DOHH2 (cell line): ENCODE measurements around the gene SPEM2.

Source experiments
- H3F3A ChIP-seq: fragments of 200-600 bp; sonication (generic), shearing (Covaris generic); 2 replicates; pipeline ENCODE4 v1.6.0; 2016; ENCODE audit warnings: antibody characterized with exemption, mild to moderate bottlenecking; ENCODE audit not compliant: control insufficient read depth, insufficient read depth
- H3K27ac ChIP-seq: fragments of 200-600 bp; sonication (generic); 2 replicates; pipeline ENCODE4 v1.5.1; 2014; ENCODE audit warnings: low read depth, mild to moderate bottlenecking, low read length, moderate library complexity
- H3K27me3 ChIP-seq: fragments of 200-600 bp; sonication (generic); 2 replicates; pipeline ENCODE4 v1.6.1; 2014; ENCODE audit warnings: mild to moderate bottlenecking, low read length, mixed read lengths; ENCODE audit not compliant: control insufficient read depth
- H3K36me3 ChIP-seq: fragments of 200-600 bp; sonication (generic); 2 replicates; pipeline ENCODE4 v1.6.1; 2014; ENCODE audit warnings: mild to moderate bottlenecking, low read length, moderate library complexity, mixed read lengths; ENCODE audit not compliant: control insufficient read depth
- H3K4me1 ChIP-seq: fragments of 200-600 bp; sonication (generic); 2 replicates; pipeline ENCODE4 v1.6.1; 2014; ENCODE audit warnings: mild to moderate bottlenecking, low read length, mixed read lengths; ENCODE audit not compliant: control insufficient read depth
- H3K4me2 ChIP-seq: fragments of 200-600 bp; sonication (generic); 2 replicates; pipeline ENCODE4 v1.6.0; 2014; ENCODE audit warnings: mild to moderate bottlenecking, low read length, moderate library complexity
- H3K4me3 ChIP-seq: fragments of 200-600 bp; sonication (generic); 2 replicates; pipeline ENCODE4 v1.5.1; 2014; ENCODE audit warnings: mild to moderate bottlenecking, low read length, mixed read lengths
- H3K79me2 ChIP-seq: fragments of 200-600 bp; sonication (generic); 2 replicates; pipeline ENCODE4 v1.6.1; 2014; ENCODE audit warnings: mild to moderate bottlenecking, low read length, mixed read lengths; ENCODE audit not compliant: control insufficient read depth
- H3K9me2 ChIP-seq: fragments of 200-600 bp; sonication (generic); replicated peaks from 2 replicates; pipeline ENCODE4 v1.6.1; 2014; ENCODE audit warnings: mild to moderate bottlenecking, low read length, mixed read lengths; ENCODE audit not compliant: control insufficient read depth
- H3K9me3 ChIP-seq: fragments of 200-600 bp; sonication (generic); 2 replicates; pipeline ENCODE4 v1.6.1; 2014; ENCODE audit warnings: antibody characterized with exemption, low read length, mixed read lengths; ENCODE audit not compliant: control insufficient read depth, insufficient read depth
- H4K20me1 ChIP-seq: fragments of 200-600 bp; sonication (generic); 2 replicates; pipeline ENCODE4 v1.6.0; 2014; ENCODE audit warnings: low read depth, mild to moderate bottlenecking, antibody characterized with exemption, low read length, moderate library complexity; ENCODE audit not compliant: control insufficient read depth, insufficient read depth
- EZH2phosphoT487 ChIP-seq: fragments of 200-600 bp; sonication (generic); IDR thresholded peaks from 2 replicates; pipeline ENCODE4 v1.6.1; 2017; ENCODE audit warnings: borderline replicate concordance, mild to moderate bottlenecking, antibody characterized with exemption, low read length, moderate library complexity, mixed read lengths
- TF ChIP-seq, protein P1 (sequence below): fragments of 200-600 bp; sonication (generic); IDR thresholded peaks from one replicate; pipeline ENCODE4 v1.5.1; 2014; ENCODE audit warnings: antibody characterized with exemption, mild to moderate bottlenecking, low read depth, low read length; ENCODE audit not compliant: poor library complexity, severe bottlenecking

SPEM2 gene

DNA sequence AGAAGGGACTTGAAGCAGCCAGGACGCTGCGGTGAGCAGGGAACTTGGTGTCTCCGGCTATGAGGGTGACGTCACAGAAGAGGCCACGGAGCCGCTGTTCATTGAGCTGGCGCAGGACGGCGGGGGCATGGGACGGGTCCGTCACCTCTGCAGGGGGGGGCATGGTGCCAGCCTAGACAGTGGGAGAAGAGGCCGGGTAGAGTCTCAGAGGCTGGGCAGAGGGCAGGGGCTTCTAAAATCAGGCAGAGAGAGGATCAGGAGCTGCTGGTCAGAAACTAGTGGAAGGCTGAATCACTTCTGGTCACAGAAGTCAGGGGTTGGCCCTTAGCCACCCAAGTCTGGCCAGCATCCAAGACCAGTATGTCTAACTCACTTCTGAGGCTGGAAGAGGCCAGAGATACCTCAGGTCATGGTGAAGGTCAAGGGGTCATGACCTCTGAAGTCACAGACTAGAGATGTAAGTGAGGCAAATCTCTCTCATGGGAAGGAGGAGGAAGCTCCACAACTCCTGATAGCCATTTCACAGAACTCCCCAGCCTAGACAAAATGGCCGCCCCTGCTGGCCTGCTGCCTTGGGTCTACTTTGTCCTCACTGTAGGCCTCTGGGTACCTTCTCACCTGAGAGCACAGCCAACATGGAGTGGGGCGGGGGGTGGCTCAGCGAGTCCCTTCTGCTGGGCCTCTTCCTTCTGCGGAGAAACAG lies 41.4 kb downstream of the SPEM2 start:
- H3K4me1 ChIP-seq, result peaks cover 21% of the 10 kb centered on the region
- H4K20me1 ChIP-seq, result no peaks in the 10 kb centered on the region
- H3K4me3 ChIP-seq, result peak overlapping the region; percentile 35
- peak overlapping the region; percentile 27 for H3K27ac ChIP-seq
- H3K9me2 ChIP-seq, result no peaks in the 10 kb centered on the region
- H3K27me3 ChIP-seq, result no peaks in the 10 kb centered on the region
- H3K9me3 ChIP-seq, result no peaks in the 10 kb centered on the region
- no peaks in the 10 kb centered on the region; the same call in 1 of the 2 replicates for H3K36me3 ChIP-seq
- H3K79me2 ChIP-seq, result peaks cover 8% of the 10 kb centered on the region
- 0 out of 2 replicates have a peak, but pooled peaks cover 3% of the 10 kb centered on the region for H3F3A ChIP-seq
- TF ChIP-seq, protein P1, sequence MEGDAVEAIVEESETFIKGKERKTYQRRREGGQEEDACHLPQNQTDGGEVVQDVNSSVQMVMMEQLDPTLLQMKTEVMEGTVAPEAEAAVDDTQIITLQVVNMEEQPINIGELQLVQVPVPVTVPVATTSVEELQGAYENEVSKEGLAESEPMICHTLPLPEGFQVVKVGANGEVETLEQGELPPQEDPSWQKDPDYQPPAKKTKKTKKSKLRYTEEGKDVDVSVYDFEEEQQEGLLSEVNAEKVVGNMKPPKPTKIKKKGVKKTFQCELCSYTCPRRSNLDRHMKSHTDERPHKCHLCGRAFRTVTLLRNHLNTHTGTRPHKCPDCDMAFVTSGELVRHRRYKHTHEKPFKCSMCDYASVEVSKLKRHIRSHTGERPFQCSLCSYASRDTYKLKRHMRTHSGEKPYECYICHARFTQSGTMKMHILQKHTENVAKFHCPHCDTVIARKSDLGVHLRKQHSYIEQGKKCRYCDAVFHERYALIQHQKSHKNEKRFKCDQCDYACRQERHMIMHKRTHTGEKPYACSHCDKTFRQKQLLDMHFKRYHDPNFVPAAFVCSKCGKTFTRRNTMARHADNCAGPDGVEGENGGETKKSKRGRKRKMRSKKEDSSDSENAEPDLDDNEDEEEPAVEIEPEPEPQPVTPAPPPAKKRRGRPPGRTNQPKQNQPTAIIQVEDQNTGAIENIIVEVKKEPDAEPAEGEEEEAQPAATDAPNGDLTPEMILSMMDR, result no peak
- TF ChIP-seq EZH2phosphoT487, result no peak
- peak overlapping the region; percentile 57 for H3K4me2 ChIP-seq

DNA sequence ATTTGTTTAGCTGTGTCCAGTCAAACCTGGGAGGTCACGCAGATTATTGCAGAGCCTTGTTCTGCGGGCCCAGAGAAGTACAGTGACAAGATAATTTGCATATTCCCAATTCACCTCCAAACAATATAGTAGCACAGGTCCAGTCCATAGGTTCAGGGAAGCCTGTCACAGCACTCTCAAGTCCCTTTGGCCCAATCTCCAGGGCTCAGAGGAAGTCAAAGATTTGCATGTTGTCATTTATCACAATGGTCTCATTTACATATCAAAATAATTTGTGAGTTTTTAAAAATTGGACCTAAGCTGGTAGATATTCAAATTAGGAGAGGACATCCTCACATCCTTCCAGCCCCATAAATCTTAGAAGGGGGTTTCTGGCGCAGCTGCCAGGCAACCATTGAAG lies 42.1 kb downstream of the SPEM2 start:
- Histone ChIP-seq H3K79me2 (peaks cover 8% of the 10 kb centered on the region), H3F3A (0 out of 2 replicates have a peak, but pooled peaks cover 3% of the 10 kb centered on the region), H3K27ac (0 out of 2 replicates have a peak overlapping the region, but pooled peaks have one; percentile 27), H3K4me3 (peak overlapping the region; percentile 35), H3K9me3 (no peaks in the 10 kb centered on the region), H4K20me1 (no peaks in the 10 kb centered on the region), H3K4me1 (peaks cover 21% of the 10 kb centered on the region), H3K4me2 (peak overlapping the region; percentile 57), H3K27me3 (no peaks in the 10 kb centered on the region), H3K36me3 (no peaks in the 10 kb centered on the region; the same call in 1 of the 2 replicates), H3K9me2 (no peaks in the 10 kb centered on the region)
- TF ChIP-seq, protein P1, result no peak
- TF ChIP-seq EZH2phosphoT487, result no peak

DNA sequence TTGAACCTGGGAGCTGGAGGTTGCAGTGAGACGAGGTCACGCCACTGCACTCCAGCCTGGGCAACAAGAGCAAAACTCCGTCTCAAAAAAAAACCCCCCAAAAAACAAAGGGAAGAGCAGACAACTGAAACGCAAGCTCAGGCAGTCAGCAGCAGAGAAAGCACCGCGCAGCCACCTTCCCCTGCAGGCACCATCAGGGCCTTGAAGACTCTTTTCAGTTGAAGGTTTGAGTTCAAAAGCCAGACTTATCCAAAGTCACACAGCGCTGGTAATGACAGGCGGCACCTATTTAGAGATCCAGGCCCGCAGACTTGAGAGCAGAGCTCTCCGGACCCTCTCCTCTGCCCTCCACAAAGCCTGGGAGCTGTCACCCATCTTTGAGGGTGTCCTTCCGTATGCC lies 42.9 kb downstream of the SPEM2 start:
- TF ChIP-seq, protein P1, result no peak
- no peak for TF ChIP-seq EZH2phosphoT487
- Histone ChIP-seq H3K36me3 (no peaks in the 10 kb centered on the region; the same call in 1 of the 2 replicates), H3K27ac (no peak overlapping the region), H3K4me1 (peaks cover 21% of the 10 kb centered on the region), H3K9me2 (no peaks in the 10 kb centered on the region), H3K27me3 (no peaks in the 10 kb centered on the region), H3K79me2 (peaks cover 8% of the 10 kb centered on the region), H3K4me3 (no peak overlapping the region), H3F3A (0 out of 2 replicates have a peak, but pooled peaks cover 3% of the 10 kb centered on the region), H3K9me3 (no peaks in the 10 kb centered on the region), H3K4me2 (no peak overlapping the region), H4K20me1 (no peaks in the 10 kb centered on the region)
